Activated T-cell treated with anti-CD3 and anti-CD28 coated beads, Interleukin-2, amount 50 U/mL, for 48 hours (primary cell): Measurements from ENCODE around the gene RPL11.

Experiments used
- DNase-seq, 2 experiments: peaks; one replicate each; pipeline ENCODE4 v3.0.0-alpha.2; 2020

Gene RPL11

DNA sequence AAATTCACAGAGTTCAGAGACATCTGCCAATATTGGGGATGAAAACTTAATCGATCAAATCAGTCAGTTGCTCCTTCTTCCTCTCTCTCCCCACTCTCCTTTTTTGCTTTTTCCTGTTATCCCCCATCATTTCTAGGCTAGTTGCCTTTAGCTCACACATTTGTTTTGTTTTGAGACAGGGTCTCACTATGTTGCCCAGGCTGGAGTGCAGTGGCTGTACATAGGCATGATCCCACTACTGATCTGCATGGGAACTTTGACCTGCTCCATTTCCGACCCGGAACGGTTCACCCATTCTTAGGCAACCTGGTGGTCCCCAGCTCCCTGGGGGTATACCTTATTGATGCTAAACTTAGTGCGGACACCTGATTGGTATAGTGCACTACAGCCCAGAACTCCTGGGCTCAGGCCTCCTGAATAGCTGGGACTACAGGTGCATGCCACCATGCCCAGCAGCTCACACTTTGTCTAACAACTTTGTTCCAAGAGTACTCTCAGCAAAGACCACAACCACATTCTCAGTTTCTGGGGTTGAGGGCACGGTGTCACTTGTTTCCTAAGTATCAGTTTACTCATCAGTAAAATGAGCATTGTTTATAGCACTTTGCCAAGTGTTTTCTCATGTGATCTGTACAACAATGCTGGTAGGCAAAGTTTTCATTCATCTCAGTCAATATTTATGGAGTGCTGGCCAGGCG, 45.0 kb downstream of the RPL11 start:
- DNase-seq = peak; percentile 49 to 55

DNA sequence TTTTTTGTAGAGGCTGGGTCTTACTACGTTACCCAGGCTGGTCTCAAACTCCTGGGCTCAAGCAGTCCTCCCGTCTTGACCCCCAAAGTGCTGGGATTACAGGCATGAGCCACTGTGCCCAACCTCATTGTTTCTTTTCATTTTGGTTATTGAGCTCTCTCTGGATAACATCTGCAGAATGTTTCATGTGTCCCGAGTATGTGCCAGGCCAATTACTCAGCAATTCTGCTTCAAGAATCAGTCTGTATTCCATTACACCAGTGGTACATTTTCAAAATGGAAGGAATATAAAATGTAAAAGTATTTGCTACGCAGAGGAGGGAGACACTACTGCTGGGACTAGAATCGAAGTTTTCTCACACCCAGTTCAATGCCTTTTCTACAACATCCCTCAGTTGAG, 50.0 kb downstream of the RPL11 start:
- DNase-seq = no peak

DNA sequence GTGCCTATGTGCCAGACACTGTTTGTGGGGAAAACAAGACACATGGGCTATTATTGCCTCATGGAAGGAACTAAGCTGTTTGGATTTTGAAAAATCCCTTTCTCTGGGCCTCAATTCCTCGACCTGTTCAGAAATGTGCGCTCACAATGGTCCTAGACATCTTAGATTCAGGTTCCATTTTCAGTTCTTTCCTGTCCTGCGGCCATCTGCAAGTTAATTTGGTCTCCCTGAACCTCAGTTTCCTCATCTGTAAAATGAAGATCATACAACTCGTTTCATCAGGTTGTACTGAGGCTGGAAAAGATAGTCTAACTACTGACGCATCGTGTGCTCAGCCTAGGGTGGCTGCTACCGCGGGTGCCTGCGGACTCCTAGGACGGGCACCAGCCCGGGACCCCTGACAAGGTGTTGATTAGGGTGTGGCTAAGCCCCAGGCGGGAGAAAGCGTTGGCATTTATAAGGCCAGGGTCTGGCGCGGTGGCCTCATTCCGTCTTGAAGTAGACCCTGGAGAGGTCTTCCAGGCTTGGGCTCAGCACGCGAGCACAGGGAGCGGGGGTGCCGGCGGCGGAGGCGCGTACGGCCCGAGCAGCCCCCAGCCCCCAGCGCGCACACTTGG, 51.2 kb downstream of the RPL11 start:
- peak in 1 of 2 experiments; percentile 70 for DNase-seq

DNA sequence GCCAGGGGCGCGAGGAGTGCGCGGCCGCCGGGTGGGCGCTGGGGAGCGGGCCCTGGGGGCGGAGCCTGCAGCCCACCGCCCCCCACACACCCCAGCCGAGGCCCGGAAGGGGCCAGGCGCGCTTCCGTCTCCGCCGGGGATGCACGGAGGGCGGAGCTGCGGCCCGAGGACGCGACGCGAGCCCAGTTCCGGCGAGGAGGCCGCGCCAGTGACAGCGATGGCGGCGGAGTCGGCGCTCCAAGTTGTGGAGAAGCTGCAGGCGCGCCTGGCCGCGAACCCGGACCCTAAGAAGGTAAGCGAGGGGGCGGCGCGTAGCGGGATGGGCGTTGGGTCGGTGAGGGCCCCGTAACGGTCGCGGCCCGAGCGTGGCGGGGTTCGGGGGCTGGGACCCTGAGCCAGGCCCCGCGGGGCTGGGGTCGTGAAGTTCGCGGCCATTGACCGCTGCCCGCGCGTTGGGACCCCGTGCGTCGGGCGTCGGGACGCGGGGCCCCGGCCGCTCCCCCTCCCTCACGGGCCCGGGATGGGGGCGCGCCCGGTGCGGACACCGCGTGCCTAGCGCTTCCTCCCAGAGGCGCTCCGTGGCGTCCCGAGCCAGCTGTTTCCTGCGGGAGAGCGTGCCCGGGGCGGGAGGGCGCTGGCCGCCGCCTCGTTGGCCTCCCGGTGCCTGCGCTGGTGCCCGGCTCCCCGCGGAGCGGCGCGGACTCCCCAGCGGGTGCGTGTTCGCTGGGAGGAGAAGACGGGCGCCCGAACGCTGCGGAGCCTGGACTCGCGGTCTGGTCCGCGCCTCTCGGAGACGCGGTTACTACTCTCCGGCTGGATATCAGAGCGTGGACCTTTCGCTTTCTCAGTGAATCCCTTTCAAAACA, 51.9 kb downstream of the RPL11 start, which contains the start of gene ELOA:
Gene ELOA, plus strand, starts transcription at position 185 of the 866 bp plus-strand sequence. Its CDS starts 33 bp downstream, at position 218.
- peak; percentile 80 to 86 for DNase-seq

DNA sequence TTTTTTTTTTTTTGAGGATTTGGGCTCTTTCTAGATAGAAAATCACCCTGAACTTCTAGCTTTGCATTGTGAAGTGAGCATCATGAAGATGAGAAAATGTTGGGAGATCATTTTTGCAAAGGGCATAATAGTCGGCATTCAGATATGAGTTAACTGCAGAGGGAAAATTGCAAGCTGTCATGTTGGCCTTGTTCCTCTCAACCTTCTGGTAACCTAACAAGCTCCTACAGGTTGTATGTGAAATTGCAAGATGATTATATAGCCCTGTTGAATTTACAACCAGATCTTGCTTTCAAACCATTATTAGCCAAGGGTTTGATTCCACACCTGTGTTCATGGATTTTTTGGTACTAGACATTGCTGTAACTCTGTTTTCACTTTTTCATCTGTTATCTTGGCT, 53.9 kb downstream of the RPL11 start:
- no peak for DNase-seq
